K562 (cell line): ENCODE data around the gene RNF126. TPM values are rescaled to one million over a fixed set of nuclear protein-coding genes. Genes with fewer than 3 reads are reported as not detected.
A peak's percentile ranks its signal among the peaks of the same experiment; 100 is the strongest.

Experiments
- BCOR ChIP-seq: fragments of 450-650 bp; IDR thresholded peaks from 2 replicates; pipeline ENCODE4 v1.6.1; 2016
- ETV1 ChIP-seq: fragments of 450-650 bp; conservative IDR thresholded peaks from 2 replicates; pipeline ENCODE4 v1.6.1; 2016; ENCODE audit warnings: missing genetic modification characterization, control low read depth, low read depth, missing compliant biosample characterization
- ETV5 ChIP-seq: sonication (generic); formaldehyde crosslinking; IDR thresholded peaks from 2 replicates; pipeline ENCODE4 v1.4.0; 2020; ENCODE audit warnings: low read depth, mild to moderate bottlenecking, missing genetic modification reagents
- MAZ ChIP-seq, 2 experiments: fragments of 450-650 bp in 1 of 2; sonication (generic) in 1 of 2; formaldehyde crosslinking; IDR thresholded peaks in 1 of 2; conservative IDR thresholded peaks in 1 of 2; 2 replicates each; pipeline versions ENCODE4 v1.4.0 to v1.5.0; 2020; ENCODE audit warnings: mild to moderate bottlenecking in 1 of 2, missing genetic modification reagents in 1 of 2
- PCBP2 ChIP-seq: fragments of 200-400 bp; formaldehyde crosslinking; IDR thresholded peaks from 2 replicates; pipeline ENCODE4 v1.6.1; 2018; ENCODE audit warnings: low read length, low read depth, mild to moderate bottlenecking, moderate library complexity; ENCODE audit not compliant: poor library complexity, severe bottlenecking
- PHF8 ChIP-seq: fragments of 200-600 bp; sonication (generic); IDR thresholded peaks from 2 replicates; pipeline ENCODE4 v1.6.1; 2012; ENCODE audit warnings: mixed run types, mild to moderate bottlenecking, inconsistent platforms, low read length, moderate library complexity, borderline replicate concordance
- ZFX ChIP-seq: sonication (generic); formaldehyde crosslinking; IDR thresholded peaks from 2 replicates; pipeline ENCODE4 v1.8.0; 2022; ENCODE audit warnings: mild to moderate bottlenecking, missing genetic modification reagents, moderate library complexity
- ZNF444 ChIP-seq: fragments of 250-450 bp; sonication (Bioruptor Pico); IDR thresholded peaks from 2 replicates; pipeline ENCODE4 v1.4.0; 2020; ENCODE audit warnings: mild to moderate bottlenecking, moderate library complexity
- ZNF589 ChIP-seq: fragments of 200-800 bp; sonication (Bioruptor generic); IDR thresholded peaks from 2 replicates; pipeline ENCODE4 v1.6.1; 2016; ENCODE audit warnings: low read depth, missing genetic modification characterization, missing compliant biosample characterization
- polyA plus RNA-seq, 8 experiments: library from polyadenylated mRNA; depleted of rRNA in 4 of 8; stranded (reverse) in 5 of 8; unstranded in 3 of 8; fragments of >200 nt; fragmentation: Nextera tagmentation in 2 of 8; fragmentation: Illumina TruSeq in 1 of 8; extraction: Ambion mirVana in 2 of 8; extraction: Trizol in 1 of 8; gene quantifications; 2 replicates each; pipeline versions ENCODE4 v1.2.1 to v1.2.3, GENCODE V29; 2011 to 2014; ENCODE audit warnings: inconsistent platforms in 1 of 8, missing spikeins in 1 of 8
- total RNA-seq, 7 experiments: library from RNA; depleted of rRNA in 6 of 7; stranded (reverse); fragments of >200 nt in 6 of 7; fragmentation: Illumina TruSeq in 2 of 7; extraction: Trizol in 2 of 7; gene quantifications; 2 replicates each; pipeline versions ENCODE4 v1.2.1 to v1.2.3, GENCODE V29; 2011 to 2021; ENCODE audit warnings: low replicate concordance in 1 of 7
- TF ChIP-seq, protein P1 (sequence below): IDR thresholded peaks from 2 replicates; pipeline ENCODE4 v1.6.1; 2011; ENCODE audit warnings: borderline replicate concordance, low read depth, mild to moderate bottlenecking, moderate library complexity, low read length; ENCODE audit not compliant: insufficient read depth, poor library complexity, severe bottlenecking
- TF ChIP-seq, protein P2 (sequence below): fragments of 200-400 bp; formaldehyde crosslinking; IDR thresholded peaks from 2 replicates; pipeline ENCODE4 v1.6.1; 2017; ENCODE audit warnings: mild to moderate bottlenecking, low read depth, low read length, moderate library complexity
- TF ChIP-seq, protein P3 (sequence below), 2 experiments: IDR thresholded peaks; 2 replicates each; pipeline ENCODE4 v1.6.1; 2011; ENCODE audit warnings: borderline replicate concordance in 1 of 2, control low read depth in 1 of 2, low read depth in 1 of 2, low read length in 1 of 2, mild to moderate bottlenecking in 1 of 2, mixed read lengths in 1 of 2, moderate library complexity in 1 of 2; ENCODE audit not compliant: insufficient read depth in 1 of 2, insufficient read length in 1 of 2, poor library complexity in 1 of 2, severe bottlenecking in 1 of 2; ENCODE audit errors: extremely low read depth in 1 of 2

Gene RNF126
- total and polyA plus RNA-seq, 9 of the 15 experiments (the other 6 are each of a cell fraction or from before 2014, with no cell fraction given), result 0.27 to 101 (median 12.3) TPM

DNA sequence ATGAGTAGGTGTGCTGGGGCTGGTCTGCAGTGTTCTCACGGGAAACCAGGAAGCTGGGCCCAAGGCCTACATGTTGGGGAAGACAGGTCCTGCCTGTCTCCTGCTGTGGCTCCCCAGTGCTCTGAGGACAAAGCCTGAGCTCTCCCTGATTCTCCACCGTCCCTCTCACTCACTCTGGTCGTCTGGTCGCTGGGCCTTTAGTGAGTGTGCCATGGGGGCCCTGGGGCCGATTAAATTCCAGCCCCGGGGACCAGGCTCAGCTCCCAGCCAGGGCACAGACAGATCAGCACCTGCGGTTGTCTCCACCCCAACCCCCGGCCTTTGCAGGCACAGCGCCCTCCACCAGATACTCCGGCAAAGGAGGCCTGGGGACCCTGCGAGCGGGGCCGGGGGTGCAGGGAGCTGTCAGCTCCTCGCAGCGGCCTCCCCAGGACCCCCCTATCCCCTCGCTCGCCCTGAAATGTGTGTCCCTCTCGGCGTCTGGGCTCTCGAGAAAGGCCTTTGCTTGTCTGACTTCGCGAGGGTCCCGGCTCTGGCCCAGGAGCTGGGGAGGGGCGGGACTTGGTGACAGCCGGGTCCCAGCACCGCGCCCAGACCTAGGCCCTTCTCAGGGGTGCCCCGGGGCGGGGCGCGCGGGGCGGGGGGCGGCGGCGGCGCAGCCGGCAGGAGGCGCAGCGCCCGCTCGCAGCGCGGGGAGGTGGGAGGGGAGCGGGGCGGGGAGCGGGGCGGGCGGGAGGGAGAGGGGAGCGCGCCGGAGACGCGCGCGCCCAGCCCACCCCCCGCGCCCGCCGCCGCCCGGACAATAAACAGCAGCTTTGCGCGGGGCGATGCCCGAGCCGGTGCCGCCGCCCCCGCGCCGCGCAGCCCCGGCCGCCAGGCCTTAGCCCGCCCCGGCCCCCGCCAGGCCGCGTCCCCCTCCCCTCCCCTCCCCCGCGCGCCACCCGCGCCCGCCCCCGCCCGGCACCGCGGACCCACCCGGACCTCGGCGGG lies 45.4 kb upstream of the RNF126 start, which contains the start of gene PALM (continued):
- TF ChIP-seq, protein P1, sequence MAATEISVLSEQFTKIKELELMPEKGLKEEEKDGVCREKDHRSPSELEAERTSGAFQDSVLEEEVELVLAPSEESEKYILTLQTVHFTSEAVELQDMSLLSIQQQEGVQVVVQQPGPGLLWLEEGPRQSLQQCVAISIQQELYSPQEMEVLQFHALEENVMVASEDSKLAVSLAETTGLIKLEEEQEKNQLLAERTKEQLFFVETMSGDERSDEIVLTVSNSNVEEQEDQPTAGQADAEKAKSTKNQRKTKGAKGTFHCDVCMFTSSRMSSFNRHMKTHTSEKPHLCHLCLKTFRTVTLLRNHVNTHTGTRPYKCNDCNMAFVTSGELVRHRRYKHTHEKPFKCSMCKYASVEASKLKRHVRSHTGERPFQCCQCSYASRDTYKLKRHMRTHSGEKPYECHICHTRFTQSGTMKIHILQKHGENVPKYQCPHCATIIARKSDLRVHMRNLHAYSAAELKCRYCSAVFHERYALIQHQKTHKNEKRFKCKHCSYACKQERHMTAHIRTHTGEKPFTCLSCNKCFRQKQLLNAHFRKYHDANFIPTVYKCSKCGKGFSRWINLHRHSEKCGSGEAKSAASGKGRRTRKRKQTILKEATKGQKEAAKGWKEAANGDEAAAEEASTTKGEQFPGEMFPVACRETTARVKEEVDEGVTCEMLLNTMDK, result peak; percentile 35
- TF ChIP-seq PHF8 (peak; percentile 34; the same call in 1 of the 2 replicates), ZNF589 (CRISPR knock-in tag) (0 out of 2 replicates have a peak, but pooled peaks have one; percentile 26), ETV1 (tag) (no peak), ETV5 (CRISPR knock-in tag) (no peak), ZFX (CRISPR knock-in tag) (peak; percentile 64), PCBP2 (no peak), ZNF444 (no peak), BCOR (0 out of 2 replicates have a peak, but pooled peaks have one; percentile 6), MAZ (CRISPR knock-in tag; conservative IDR thresholded peaks at IDR 0.05 in 1 of 2, IDR thresholded peaks at IDR 0.05 in 1 of 2) (peak in 1 of 2 experiments; percentile 59; a peak in 2 of 4 replicates)
- TF ChIP-seq, protein P2, sequence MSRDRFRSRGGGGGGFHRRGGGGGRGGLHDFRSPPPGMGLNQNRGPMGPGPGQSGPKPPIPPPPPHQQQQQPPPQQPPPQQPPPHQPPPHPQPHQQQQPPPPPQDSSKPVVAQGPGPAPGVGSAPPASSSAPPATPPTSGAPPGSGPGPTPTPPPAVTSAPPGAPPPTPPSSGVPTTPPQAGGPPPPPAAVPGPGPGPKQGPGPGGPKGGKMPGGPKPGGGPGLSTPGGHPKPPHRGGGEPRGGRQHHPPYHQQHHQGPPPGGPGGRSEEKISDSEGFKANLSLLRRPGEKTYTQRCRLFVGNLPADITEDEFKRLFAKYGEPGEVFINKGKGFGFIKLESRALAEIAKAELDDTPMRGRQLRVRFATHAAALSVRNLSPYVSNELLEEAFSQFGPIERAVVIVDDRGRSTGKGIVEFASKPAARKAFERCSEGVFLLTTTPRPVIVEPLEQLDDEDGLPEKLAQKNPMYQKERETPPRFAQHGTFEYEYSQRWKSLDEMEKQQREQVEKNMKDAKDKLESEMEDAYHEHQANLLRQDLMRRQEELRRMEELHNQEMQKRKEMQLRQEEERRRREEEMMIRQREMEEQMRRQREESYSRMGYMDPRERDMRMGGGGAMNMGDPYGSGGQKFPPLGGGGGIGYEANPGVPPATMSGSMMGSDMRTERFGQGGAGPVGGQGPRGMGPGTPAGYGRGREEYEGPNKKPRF, result no peak
- TF ChIP-seq, protein P3, sequence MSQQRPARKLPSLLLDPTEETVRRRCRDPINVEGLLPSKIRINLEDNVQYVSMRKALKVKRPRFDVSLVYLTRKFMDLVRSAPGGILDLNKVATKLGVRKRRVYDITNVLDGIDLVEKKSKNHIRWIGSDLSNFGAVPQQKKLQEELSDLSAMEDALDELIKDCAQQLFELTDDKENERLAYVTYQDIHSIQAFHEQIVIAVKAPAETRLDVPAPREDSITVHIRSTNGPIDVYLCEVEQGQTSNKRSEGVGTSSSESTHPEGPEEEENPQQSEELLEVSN (IDR thresholded peaks at IDR 0.05; ENCODE audit: borderline replicate concordance in 1 of 2, extremely low read depth in 1 of 2, insufficient read depth in 1 of 2, insufficient read length in 1 of 2, low read depth in 1 of 2, low read length in 1 of 2, poor library complexity in 1 of 2, severe bottlenecking in 1 of 2), result peak in 1 of 2 experiments; percentile 15
- TF ChIP-seq, all 486 proteins: peak for 13
